ENCODE measurements around the gene KRT5.

Gene KRT5

DNA sequence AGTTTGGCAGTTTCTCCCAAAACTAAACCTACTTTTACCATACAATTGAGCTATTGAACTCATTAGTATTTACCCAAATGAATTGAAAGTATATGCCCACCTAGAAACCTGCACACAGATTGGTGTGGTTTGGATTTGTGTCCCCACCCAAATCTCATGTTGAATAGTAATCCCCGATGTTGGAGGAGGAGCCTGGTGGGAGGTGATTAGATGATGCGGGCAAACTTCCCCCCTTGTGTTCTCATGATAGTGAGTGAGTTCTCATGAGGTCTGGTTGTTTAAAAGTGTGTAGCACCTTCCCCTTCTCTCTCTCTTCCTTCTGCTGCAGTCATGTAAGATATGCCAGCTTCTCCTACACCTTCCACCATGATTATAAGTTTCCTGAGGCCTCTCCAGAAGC lies 42.5 kb downstream of the KRT5 start:
- H3K27me3 Mint-ChIP-seq: peaks cover 5% of the 10 kb centered on the region
- no peak overlapping the region for H3K27ac Mint-ChIP-seq
- H3K9me3 Mint-ChIP-seq: peaks cover 4% of the 10 kb centered on the region
- H3K4me1 Mint-ChIP-seq: no peaks in the 10 kb centered on the region
- ATAC-seq: no peak
- H3K36me3 Mint-ChIP-seq (ENCODE audit: low read depth): no peaks in the 10 kb centered on the region
- no peak for DNase-seq
- H3K4me3 Mint-ChIP-seq: no peak overlapping the region

DNA sequence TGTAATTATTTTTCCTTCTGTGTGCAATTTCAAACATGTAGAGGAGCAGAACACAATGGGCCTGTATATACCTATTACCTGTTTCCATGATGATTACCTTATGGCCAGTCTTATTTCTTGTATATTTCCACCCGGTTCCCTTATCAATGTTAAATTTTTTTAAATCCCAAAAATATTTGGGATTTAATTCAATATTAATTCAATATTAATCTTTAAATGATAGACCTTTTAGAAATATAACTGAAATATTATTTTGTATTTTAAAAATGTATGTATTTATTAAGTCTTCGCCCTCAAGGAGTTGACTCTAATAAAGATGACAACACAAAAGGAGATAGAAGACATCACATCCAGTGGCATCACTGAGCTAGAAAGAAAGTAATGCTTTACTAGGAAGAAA lies 46.0 kb downstream of the KRT5 start:
- H3K27me3 Mint-ChIP-seq: peaks cover 6% of the 10 kb centered on the region
- H3K27ac Mint-ChIP-seq: no peak overlapping the region

DNA sequence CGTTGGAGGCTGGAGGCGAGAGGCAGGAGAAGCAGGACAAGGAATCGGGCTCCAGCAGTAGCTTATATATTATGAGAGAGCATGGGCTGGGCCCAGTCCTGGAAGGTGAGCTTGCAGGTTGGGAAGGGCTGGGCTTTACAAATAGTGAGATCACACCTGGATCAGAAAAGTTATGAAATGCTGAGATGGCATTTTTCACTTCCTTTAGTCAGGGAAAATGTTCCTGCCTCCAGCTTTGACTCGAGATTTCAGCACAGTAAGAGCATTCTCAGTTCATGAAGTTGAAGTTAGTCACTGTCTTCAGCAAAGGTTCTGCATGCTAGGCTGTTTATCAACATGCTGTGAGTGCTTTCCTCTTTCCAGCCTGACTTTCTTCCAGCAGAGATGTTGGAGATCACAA lies 46.4 kb downstream of the KRT5 start, which contains the start of gene KRT6C:
KRT6C (minus strand) TSS at position 38 of the 400 bp plus-strand sequence. CDS start 68 bp downstream, outside the sequence.
- Mint-ChIP-seq H3K36me3 (ENCODE audit: low read depth) (no peaks in the 10 kb centered on the region), H3K9me3 (no peaks in the 10 kb centered on the region), H3K27me3 (peaks cover 6% of the 10 kb centered on the region), H3K27ac (no peak within 1 kb of the TSS), H3K4me3 (no peak within 1 kb of the TSS), H3K4me1 (no peaks in the 10 kb centered on the region)
- ATAC-seq: no peak
- DNase-seq: no peak

More for the DNA sequence above, 46.0 kb downstream of the KRT5 start:
- Mint-ChIP-seq H3K36me3 (ENCODE audit: low read depth) (no peaks in the 10 kb centered on the region), H3K9me3 (peaks cover under 1% of the 10 kb centered on the region), H3K4me1 (no peaks in the 10 kb centered on the region), H3K4me3 (no peak overlapping the region)
- ATAC-seq (no peak), DNase-seq (no peak)

- no peaks in the 10 kb centered on the region for H3K9me3 Mint-ChIP-seq
- DNase-seq (no peak), ATAC-seq (no peak)
- H3K36me3 Mint-ChIP-seq (ENCODE audit: low read depth): no peaks in the 10 kb centered on the region
- H3K4me3 Mint-ChIP-seq: no peak overlapping the region
- H3K27me3 Mint-ChIP-seq: peaks cover 6% of the 10 kb centered on the region
- H3K4me1 Mint-ChIP-seq: no peaks in the 10 kb centered on the region
- no peak overlapping the region for H3K27ac Mint-ChIP-seq
Measured at GRCh38 chr12:52469853-52470252, 50.3 kb downstream of the KRT5 start.

GRCh38 chr12:52464897-52465296 lies 55.3 kb downstream of the KRT5 start:
- DNase-seq: no peak
- H3K27ac Mint-ChIP-seq: no peak overlapping the region
- H3K4me3 Mint-ChIP-seq: no peak overlapping the region
- no peaks in the 10 kb centered on the region for H3K9me3 Mint-ChIP-seq
- H3K27me3 Mint-ChIP-seq: peaks cover 10% of the 10 kb centered on the region
- no peaks in the 10 kb centered on the region for H3K36me3 Mint-ChIP-seq (ENCODE audit: low read depth)
- H3K4me1 Mint-ChIP-seq: no peaks in the 10 kb centered on the region
- no peak for ATAC-seq

Data from activated naive CD8-positive, alpha-beta T cell treated with anti-CD3 and anti-CD28 coated beads, Interleukin-2, amount 50 U/mL, for 24 hours (primary cell).